WTC11 (cell line): Measurements from ENCODE around the gene RAMP3. TPM values are rescaled to one million over a fixed set of nuclear protein-coding genes. Genes with fewer than 3 reads are reported as not detected.

ENCODE experiments used
- ATAC-seq: fragments of 200-7000 bp; cut with Tn5 transposase; 2 replicates; pipeline ENCODE4 v1.10.0; 2021; ENCODE audit warnings: mild to moderate bottlenecking, moderate library complexity
- CTCF ChIA-PET: fragments of 300-600 bp; sonication (Branson Sonifier 250); formaldehyde crosslinking; loops from one replicate; lab custom pipeline; 2021; ENCODE audit warnings: antibody characterized with exemption; lab: Charles Lee
- POLR2A ChIA-PET: fragments of 350-600 bp; sonication (Branson Sonifier 250); formaldehyde crosslinking; loops from one replicate; lab custom pipeline; 2021; ENCODE audit warnings: antibody characterized with exemption; lab: Charles Lee
- DNase-seq: peaks from one replicate; pipeline ENCODE4 v3.0.0; 2021; ENCODE audit warnings: low spot score
- H3K27ac Mint-ChIP-seq: 2 replicates; pipeline ENCODE4 v1.8.0; 2021; ENCODE audit warnings: mixed read lengths
- H3K27me3 Mint-ChIP-seq: 2 replicates; pipeline ENCODE4 v1.8.0; 2021; ENCODE audit warnings: low read depth, mild to moderate bottlenecking, moderate library complexity, mixed read lengths
- H3K36me3 Mint-ChIP-seq: 2 replicates; pipeline ENCODE4 v1.8.0; 2021; ENCODE audit warnings: mixed read lengths
- H3K4me1 Mint-ChIP-seq: 2 replicates; pipeline ENCODE4 v1.8.0; 2022; ENCODE audit warnings: mixed read lengths
- H3K4me3 Mint-ChIP-seq: 2 replicates; pipeline ENCODE4 v1.8.0; 2021; ENCODE audit warnings: mild to moderate bottlenecking, moderate library complexity, mixed read lengths
- H3K9me3 Mint-ChIP-seq: 2 replicates; pipeline ENCODE4 v1.8.0; 2021; ENCODE audit warnings: mixed read lengths
- AR ChIP-seq: fragments of 250-450 bp; sonication (Bioruptor Pico); IDR thresholded peaks from 2 replicates; pipeline ENCODE4 v1.9.0; 2021; ENCODE audit warnings: mild to moderate bottlenecking
- MLX ChIP-seq: sonication (generic); formaldehyde crosslinking; IDR thresholded peaks from 2 replicates; pipeline ENCODE4 v1.8.1; 2023; ENCODE audit warnings: mild to moderate bottlenecking, missing genetic modification reagents, moderate library complexity
- NR1H2 ChIP-seq: sonication (generic); formaldehyde crosslinking; IDR thresholded peaks from 2 replicates; pipeline ENCODE4 v1.9.0; 2021; ENCODE audit warnings: mild to moderate bottlenecking, moderate library complexity, missing genetic modification reagents
- STAT6 ChIP-seq: sonication (generic); formaldehyde crosslinking; conservative IDR thresholded peaks from 2 replicates; pipeline ENCODE4 v1.8.1; 2023; ENCODE audit warnings: mild to moderate bottlenecking, low read depth, missing genetic modification reagents, moderate library complexity
- TEAD4 ChIP-seq: sonication (generic); formaldehyde crosslinking; IDR thresholded peaks from 2 replicates; pipeline ENCODE4 v1.8.0; 2022; ENCODE audit warnings: mild to moderate bottlenecking, missing genetic modification reagents
- USF1 ChIP-seq: sonication (generic); formaldehyde crosslinking; IDR thresholded peaks from 2 replicates; pipeline ENCODE4 v1.8.0; 2022; ENCODE audit warnings: mild to moderate bottlenecking, missing genetic modification reagents
- ZNF281 ChIP-seq: sonication (generic); formaldehyde crosslinking; IDR thresholded peaks from 2 replicates; pipeline ENCODE4 v1.8.0; 2023; ENCODE audit warnings: mild to moderate bottlenecking, missing genetic modification reagents
- total RNA-seq: library from RNA; stranded (reverse); gene quantifications from 3 replicates; pipeline ENCODE4 v1.2.3, GENCODE V29; 2021

RAMP3 gene
- total RNA-seq, 1 experiment from 2014 or later: 0.85 TPM

- no peak for TF ChIP-seq MLX (CRISPR knock-in tag)
Observed at GRCh38 chr7:45186261-45186813, 28.7 kb downstream of the RAMP3 start (continued).

- H3K27ac Mint-ChIP-seq: no peak overlapping the region
- H3K4me1 Mint-ChIP-seq: no peaks in the 10 kb centered on the region
- TF ChIP-seq AR: no peak
- TF ChIP-seq NR1H2: no peak
- no peak for TF ChIP-seq ZNF281 (CRISPR knock-in tag)
- TF ChIP-seq USF1: no peak
- TF ChIP-seq, all 79 proteins: peak for 0
- Mint-ChIP-seq H3K4me3 (no peak overlapping the region), H3K27me3 (peaks cover 2% of the 10 kb centered on the region; the same call in 1 of the 2 replicates), H3K36me3 (no peaks in the 10 kb centered on the region), H3K9me3 (0 out of 2 replicates have a peak, but pooled peaks cover 4% of the 10 kb centered on the region)
- POLR2A ChIA-PET: no interaction called here
- DNase-seq (no peak), ATAC-seq (no peak)
- CTCF ChIA-PET: no interaction called here
Observed at GRCh38 chr7:45187089-45187945, 29.7 kb downstream of the RAMP3 start.

- H3K36me3 Mint-ChIP-seq: no peaks in the 10 kb centered on the region
- CTCF ChIA-PET: no interaction called here
- no peak for ATAC-seq
- no peak overlapping the region for H3K27ac Mint-ChIP-seq
- POLR2A ChIA-PET: no interaction called here
- DNase-seq: no peak
- no peak for TF ChIP-seq STAT6 (CRISPR knock-in tag)
- no peak overlapping the region for H3K4me3 Mint-ChIP-seq
- H3K27me3 Mint-ChIP-seq: peaks cover 2% of the 10 kb centered on the region; the same call in 1 of the 2 replicates
- no peaks in the 10 kb centered on the region for H3K4me1 Mint-ChIP-seq
- H3K9me3 Mint-ChIP-seq: 0 out of 2 replicates have a peak, but pooled peaks cover 7% of the 10 kb centered on the region
Observed at GRCh38 chr7:45187946-45188411, 30.4 kb downstream of the RAMP3 start.

GRCh38 chr7:45188736-45189135 lies 31.1 kb downstream of the RAMP3 start:
- CTCF ChIA-PET: no interaction called here
- POLR2A ChIA-PET: no interaction called here

More at GRCh38 chr7:45188736-45189135, 31.1 kb downstream of the RAMP3 start:
- H3K4me3 Mint-ChIP-seq: no peak overlapping the region
- H3K27ac Mint-ChIP-seq: no peak overlapping the region
- DNase-seq: no peak
- no peaks in the 10 kb centered on the region for H3K4me1 Mint-ChIP-seq
- 0 out of 2 replicates have a peak, but pooled peaks cover 7% of the 10 kb centered on the region for H3K9me3 Mint-ChIP-seq
- H3K36me3 Mint-ChIP-seq: no peaks in the 10 kb centered on the region
- TF ChIP-seq TEAD4 (CRISPR knock-in tag): no peak
- TF ChIP-seq, all 79 proteins: peak for 0
- peaks cover 2% of the 10 kb centered on the region; the same call in 1 of the 2 replicates for H3K27me3 Mint-ChIP-seq
- ATAC-seq: no peak
